Thyroid gland (tissue), 4 donors: ENCODE data around the gene CPPED1. TPM values are rescaled to one million over a fixed set of nuclear protein-coding genes. Genes with fewer than 3 reads are reported as not detected.

Experiments used
- DNase-seq, 2 donors: peaks; one replicate each; pipeline ENCODE4 v3.0.0-alpha.2; 2019
- H3K27ac ChIP-seq, 3 donors: fragments of 200-600 bp; sonication (generic); 1 replicate in 2 of 3; 2 replicates in 1 of 3; pipeline ENCODE4 v1.5.1; 2016 to 2019; ENCODE audit warnings: mild to moderate bottlenecking in 1 of 3, moderate library complexity in 1 of 3
- H3K27me3 ChIP-seq: fragments of 200-600 bp; sonication (generic); one replicate; pipeline ENCODE4 v1.5.1; 2019
- H3K36me3 ChIP-seq, 2 donors: fragments of 200-600 bp; sonication (generic); one replicate each; pipeline ENCODE4 v1.5.1; 2016 to 2019
- H3K4me1 ChIP-seq, 2 donors: fragments of 200-600 bp; sonication (generic); one replicate each; pipeline ENCODE4 v1.5.1; 2017 to 2019
- H3K4me3 ChIP-seq, 3 donors: fragments of 200-600 bp; sonication (generic); replicated peaks in 1 of 3; 1 replicate in 2 of 3; 2 replicates in 1 of 3; pipeline ENCODE4 v1.5.1; 2016; ENCODE audit warnings: mild to moderate bottlenecking in 1 of 3
- H3K9me3 ChIP-seq: fragments of 200-600 bp; sonication (generic); one replicate; pipeline ENCODE4 v1.5.1; 2017
- POLR2A ChIP-seq, 2 donors: fragments of 450-650 bp; IDR thresholded peaks; one replicate each; pipeline ENCODE4 v1.6.1; 2017; ENCODE audit warnings: antibody characterized with exemption in 2 of 2, mild to moderate bottlenecking in 2 of 2, moderate library complexity in 1 of 2
- WGBS, 2 donors: methylation state at CpG; one replicate each; pipeline ENCODE4 v1.1.5; 2017; 5-methylcytosine and 5-hydroxymethylcytosine counted together
- intact Hi-C: fragments of 100-400 bp; cut with DNase I; formaldehyde crosslinking; loops from one replicate; pipeline ENCODE4 v1.15.1; 2023
- total RNA-seq, 4 donors: library from RNA; depleted of rRNA; stranded (reverse); fragments of >200 nt; gene quantifications; one replicate each; pipeline ENCODE4 v1.2.3, GENCODE V29; 2016
- TF ChIP-seq, protein P1 (sequence below), 6 experiments: fragments of 200-600 bp in 3 of 6; fragments of 450-650 bp in 3 of 6; sonication (generic) in 3 of 6; IDR thresholded peaks; one replicate each; pipeline ENCODE4 v1.5.1; 2016 to 2019; ENCODE audit warnings: antibody characterized with exemption in 6 of 6, mild to moderate bottlenecking in 2 of 6, inconsistent platforms in 1 of 6, moderate library complexity in 1 of 6

The CPPED1 gene
- total RNA-seq, 4 donors from 2014 or later: 8.5 to 17.8 (median 16.8) TPM

- intact Hi-C loops: no loop called here
- Histone ChIP-seq H3K36me3 (no peaks in the 10 kb centered on the region), H3K4me3 (no peak overlapping the region), H3K27ac (no peak overlapping the region), H3K27me3 (no peaks in the 10 kb centered on the region), H3K9me3 (no peaks in the 10 kb centered on the region), H3K4me1 (peaks cover 0 to 5% of the 10 kb centered on the region in 2 donors)
- TF ChIP-seq, protein P1, sequence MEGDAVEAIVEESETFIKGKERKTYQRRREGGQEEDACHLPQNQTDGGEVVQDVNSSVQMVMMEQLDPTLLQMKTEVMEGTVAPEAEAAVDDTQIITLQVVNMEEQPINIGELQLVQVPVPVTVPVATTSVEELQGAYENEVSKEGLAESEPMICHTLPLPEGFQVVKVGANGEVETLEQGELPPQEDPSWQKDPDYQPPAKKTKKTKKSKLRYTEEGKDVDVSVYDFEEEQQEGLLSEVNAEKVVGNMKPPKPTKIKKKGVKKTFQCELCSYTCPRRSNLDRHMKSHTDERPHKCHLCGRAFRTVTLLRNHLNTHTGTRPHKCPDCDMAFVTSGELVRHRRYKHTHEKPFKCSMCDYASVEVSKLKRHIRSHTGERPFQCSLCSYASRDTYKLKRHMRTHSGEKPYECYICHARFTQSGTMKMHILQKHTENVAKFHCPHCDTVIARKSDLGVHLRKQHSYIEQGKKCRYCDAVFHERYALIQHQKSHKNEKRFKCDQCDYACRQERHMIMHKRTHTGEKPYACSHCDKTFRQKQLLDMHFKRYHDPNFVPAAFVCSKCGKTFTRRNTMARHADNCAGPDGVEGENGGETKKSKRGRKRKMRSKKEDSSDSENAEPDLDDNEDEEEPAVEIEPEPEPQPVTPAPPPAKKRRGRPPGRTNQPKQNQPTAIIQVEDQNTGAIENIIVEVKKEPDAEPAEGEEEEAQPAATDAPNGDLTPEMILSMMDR (IDR thresholded peaks at IDR 0.05): no peak
- no peak for TF ChIP-seq POLR2A (IDR thresholded peaks at IDR 0.05)
- 72 to 92% methylated on average over 6 of the region's 6 CpGs for WGBS, 2 donors
- DNase-seq: no peak
These were observed 66.1 kb downstream of the CPPED1 start for GRCh38 chr16:12737563-12737962.

DNA sequence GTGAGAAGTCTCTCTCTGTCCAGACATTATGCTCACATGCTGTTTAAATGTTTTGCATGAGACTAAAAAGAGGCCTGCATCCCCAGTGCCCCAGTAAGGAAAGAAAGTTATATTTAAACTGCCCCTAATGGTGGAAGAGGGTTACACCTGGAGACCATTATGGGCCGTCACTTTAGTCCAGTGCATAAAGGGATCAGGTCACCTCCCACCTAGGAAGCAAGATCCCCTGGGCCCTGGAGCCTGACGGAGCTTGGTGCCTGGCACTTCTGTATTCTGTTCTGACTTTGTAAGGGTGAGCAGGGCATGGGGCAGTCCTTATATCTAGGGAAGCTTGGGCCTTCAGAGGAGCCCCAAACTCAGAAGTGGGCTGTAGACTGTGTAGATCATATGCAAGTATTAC, 67.9 kb downstream of the CPPED1 start:
- intact Hi-C loops: no loop called here
- no peak for DNase-seq
- peaks cover 0 to 4% of the 10 kb centered on the region in 2 donors for H3K4me1 ChIP-seq
- TF ChIP-seq POLR2A (IDR thresholded peaks at IDR 0.05): no peak
- no peak overlapping the region for H3K27ac ChIP-seq
- no peak overlapping the region for H3K4me3 ChIP-seq
- no peaks in the 10 kb centered on the region for H3K36me3 ChIP-seq
- H3K9me3 ChIP-seq: no peaks in the 10 kb centered on the region
- H3K27me3 ChIP-seq: no peaks in the 10 kb centered on the region
- WGBS, 2 donors: 90 to 100% methylated on average over 2 of the region's 2 CpGs

- Histone ChIP-seq H3K36me3 (no peaks in the 10 kb centered on the region), H3K27ac (no peak overlapping the region), H3K4me3 (no peak overlapping the region), H3K27me3 (no peaks in the 10 kb centered on the region), H3K9me3 (no peaks in the 10 kb centered on the region), H3K4me1 (peaks cover 0 to 14% of the 10 kb centered on the region in 2 donors)
- no peak for DNase-seq
- intact Hi-C loops: no loop called here
- no peak for TF ChIP-seq POLR2A (IDR thresholded peaks at IDR 0.05)
- TF ChIP-seq, protein P1 (IDR thresholded peaks at IDR 0.05): no peak
These were observed 71.1 kb downstream of the CPPED1 start for GRCh38 chr16:12732600-12732999.

- H3K27ac ChIP-seq: no peak overlapping the region
- H3K4me1 ChIP-seq: peaks cover 0 to 14% of the 10 kb centered on the region in 2 donors
These were observed 74.2 kb downstream of the CPPED1 start for GRCh38 chr16:12729448-12729847.

DNA sequence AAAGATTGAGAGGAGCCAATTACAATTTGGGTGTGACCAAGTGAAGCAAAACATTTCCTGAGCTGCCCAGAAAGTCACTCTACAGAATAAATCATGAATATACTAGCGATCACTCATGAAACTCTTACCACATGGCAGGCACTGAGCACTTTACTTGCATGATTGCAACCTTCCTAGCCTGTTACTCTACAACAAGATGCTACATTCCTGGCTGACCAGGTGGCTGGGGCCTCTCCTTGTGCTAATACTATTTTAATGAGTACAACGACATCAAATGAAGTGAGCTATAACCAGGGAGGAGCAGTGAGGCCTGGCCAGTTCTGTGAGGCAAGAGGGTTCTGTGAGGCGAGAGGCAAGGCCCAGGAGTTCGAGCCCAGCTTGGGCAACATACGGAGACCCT, 75.2 kb downstream of the CPPED1 start:
- WGBS, 2 donors: 73 to 79% methylated on average over 5 of the region's 5 CpGs
- peaks cover 0 to 14% of the 10 kb centered on the region in 2 donors for H3K4me1 ChIP-seq
- H3K27ac ChIP-seq: no peak overlapping the region
- TF ChIP-seq, protein P1 (IDR thresholded peaks at IDR 0.05): no peak
- no peak for TF ChIP-seq POLR2A (IDR thresholded peaks at IDR 0.05)
- H3K36me3 ChIP-seq: no peaks in the 10 kb centered on the region
- H3K27me3 ChIP-seq: no peaks in the 10 kb centered on the region
- intact Hi-C loops: no loop called here
- DNase-seq: peak in 1 of 2 donors; percentile 12
- H3K9me3 ChIP-seq: no peaks in the 10 kb centered on the region
- H3K4me3 ChIP-seq: no peak overlapping the region

More at GRCh38 chr16:12729448-12729847, 74.2 kb downstream of the CPPED1 start:
- intact Hi-C loops: no loop called here
- Histone ChIP-seq H3K27me3 (no peaks in the 10 kb centered on the region), H3K36me3 (no peaks in the 10 kb centered on the region), H3K9me3 (no peaks in the 10 kb centered on the region), H3K4me3 (no peak overlapping the region)
- TF ChIP-seq, protein P1 (IDR thresholded peaks at IDR 0.05): no peak
- TF ChIP-seq POLR2A (IDR thresholded peaks at IDR 0.05): no peak
- WGBS, 2 donors: 14 to 19% methylated on average over 4 of the region's 4 CpGs
- no peak for DNase-seq

GRCh38 chr16:12724226-12724625, 79.5 kb downstream of the CPPED1 start:
- TF ChIP-seq POLR2A (IDR thresholded peaks at IDR 0.05): no peak
- TF ChIP-seq, protein P1 (IDR thresholded peaks at IDR 0.05): no peak
- 85 to 87% methylated on average over 8 of the region's 8 CpGs for WGBS, 2 donors
- no peak for DNase-seq
- intact Hi-C loops: no loop called here
- Histone ChIP-seq H3K36me3 (no peaks in the 10 kb centered on the region), H3K27me3 (no peaks in the 10 kb centered on the region), H3K9me3 (no peaks in the 10 kb centered on the region), H3K4me1 (peaks cover 0 to 5% of the 10 kb centered on the region in 2 donors), H3K27ac (no peak overlapping the region), H3K4me3 (no peak overlapping the region)
